NOMO-1 treated with DMSO at 0.1 percent for 48 hours (cell line): Measurements from ENCODE around the gene CDC25B.
"Not testable (repeated sequence)": the region's sequence is repeated elsewhere in the genome, so short reads cannot be mapped to it uniquely, and the experiment has no call there.

Source experiments
- DNase-seq: peaks from one replicate; lab custom pipeline; 2025; ENCODE audit not compliant: unreplicated experiment; lab: John Stamatoyannopoulos, UW

Gene CDC25B

GRCh38 chr20:3821996-3822395 lies 25.9 kb downstream of the CDC25B start:
- no peak for DNase-seq

DNA sequence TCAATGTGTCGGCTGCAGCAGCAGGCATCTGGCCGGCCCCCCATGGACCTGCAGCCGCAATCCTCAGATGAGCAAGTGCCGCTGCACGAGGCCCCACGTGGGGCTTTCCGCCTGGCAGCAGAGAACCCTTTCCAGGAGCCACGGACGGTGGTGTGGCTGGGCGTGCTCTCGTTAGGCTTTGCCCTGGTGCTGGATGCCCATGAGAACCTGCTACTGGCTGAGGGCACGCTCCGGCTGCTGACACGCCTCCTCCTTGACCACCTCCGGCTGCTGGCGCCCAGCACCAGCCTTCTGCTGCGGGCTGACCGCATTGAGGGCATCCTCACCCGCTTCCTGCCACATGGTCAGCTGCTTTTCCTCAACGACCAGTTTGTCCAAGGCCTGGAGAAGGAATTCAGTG lies 27.8 kb downstream of the CDC25B start:
- no peak for DNase-seq

GRCh38 chr20:3825526-3825925 lies 29.4 kb downstream of the CDC25B start:
- DNase-seq, result no peak

DNA sequence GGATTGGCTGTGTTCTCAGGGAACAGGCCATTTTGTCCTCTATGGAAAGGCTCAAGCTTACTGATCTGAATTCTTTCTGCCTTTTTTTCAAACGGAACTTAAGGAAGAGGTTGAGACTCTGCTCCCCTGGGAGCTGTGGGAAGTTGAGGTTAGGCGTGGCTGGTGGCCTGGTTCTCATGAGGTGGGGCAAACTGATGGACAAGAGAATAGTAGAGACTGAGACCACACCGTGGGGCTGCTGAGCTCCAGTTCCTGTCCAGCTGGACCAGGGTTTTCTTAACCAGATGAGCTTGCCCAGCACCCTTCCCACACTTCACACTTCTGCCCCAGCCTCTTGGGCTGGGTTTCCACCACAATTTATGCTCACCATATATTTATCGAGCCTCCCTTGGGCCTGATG lies 30.3 kb downstream of the CDC25B start:
- DNase-seq, result no peak

DNA sequence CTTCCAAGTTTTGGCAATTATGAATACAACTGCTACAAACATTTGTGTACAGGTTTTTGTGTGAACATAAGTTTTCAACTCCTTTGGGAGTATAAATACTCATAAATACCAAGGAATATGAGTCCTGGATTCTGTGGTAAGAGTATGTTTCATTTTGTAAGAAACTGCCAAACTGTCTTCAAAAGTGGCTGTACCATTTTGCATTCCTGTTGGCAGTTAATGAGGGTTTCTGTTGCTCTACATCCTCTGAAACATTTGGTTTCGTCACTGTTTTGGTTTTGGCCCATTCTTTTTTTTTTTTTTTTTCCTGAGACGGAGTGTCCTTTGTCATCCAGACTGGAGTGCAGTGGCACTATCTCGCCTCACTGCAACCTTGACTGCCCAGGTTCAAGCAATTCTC lies 32.7 kb downstream of the CDC25B start:
- no peak for DNase-seq

DNA sequence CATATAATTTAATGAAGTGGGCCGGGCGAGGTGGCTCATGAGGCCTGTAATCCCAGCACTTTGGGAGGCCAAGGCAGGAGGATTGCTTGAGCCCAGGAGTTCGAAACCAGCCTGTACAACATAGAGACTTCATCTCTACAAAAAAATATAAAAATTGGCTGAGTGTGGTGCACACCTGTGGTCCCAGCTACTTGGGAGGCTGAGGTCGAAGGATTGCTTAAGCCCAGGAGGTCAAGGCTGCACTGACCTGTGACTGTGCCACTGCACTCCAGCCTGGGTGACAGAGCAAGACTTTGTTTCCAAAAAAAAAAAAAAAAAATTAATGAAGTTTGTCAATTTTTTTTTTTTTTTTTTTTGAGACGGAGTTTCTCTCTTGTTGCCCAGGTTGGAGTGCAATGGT lies 33.8 kb downstream of the CDC25B start:
- DNase-seq, result not testable (repeated sequence)

- DNase-seq, result no peak
Measured at GRCh38 chr20:3836132-3836531, 40.0 kb downstream of the CDC25B start.

- DNase-seq, result no peak
Measured at GRCh38 chr20:3839328-3839727, 43.2 kb downstream of the CDC25B start.

DNA sequence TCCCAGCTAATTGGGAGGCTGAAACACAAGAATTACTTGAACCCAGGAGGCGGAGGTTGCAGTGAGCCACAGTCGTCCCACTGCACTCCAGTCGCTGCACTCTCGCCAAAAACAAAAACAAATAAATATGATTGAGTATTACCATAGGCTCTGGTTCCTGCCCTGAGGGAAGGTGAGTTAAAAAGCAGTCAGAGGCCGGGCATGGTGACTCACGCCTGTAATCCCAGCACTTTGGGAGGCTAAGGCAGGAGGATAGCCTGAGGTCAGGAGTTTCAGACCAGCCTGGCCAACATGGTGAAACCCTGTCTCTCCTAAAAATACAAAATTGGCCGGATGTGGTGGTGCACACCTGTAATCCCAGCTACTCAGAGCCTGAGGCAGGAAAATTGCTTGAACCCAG lies 44.1 kb downstream of the CDC25B start:
- not testable (repeated sequence) for DNase-seq

DNA sequence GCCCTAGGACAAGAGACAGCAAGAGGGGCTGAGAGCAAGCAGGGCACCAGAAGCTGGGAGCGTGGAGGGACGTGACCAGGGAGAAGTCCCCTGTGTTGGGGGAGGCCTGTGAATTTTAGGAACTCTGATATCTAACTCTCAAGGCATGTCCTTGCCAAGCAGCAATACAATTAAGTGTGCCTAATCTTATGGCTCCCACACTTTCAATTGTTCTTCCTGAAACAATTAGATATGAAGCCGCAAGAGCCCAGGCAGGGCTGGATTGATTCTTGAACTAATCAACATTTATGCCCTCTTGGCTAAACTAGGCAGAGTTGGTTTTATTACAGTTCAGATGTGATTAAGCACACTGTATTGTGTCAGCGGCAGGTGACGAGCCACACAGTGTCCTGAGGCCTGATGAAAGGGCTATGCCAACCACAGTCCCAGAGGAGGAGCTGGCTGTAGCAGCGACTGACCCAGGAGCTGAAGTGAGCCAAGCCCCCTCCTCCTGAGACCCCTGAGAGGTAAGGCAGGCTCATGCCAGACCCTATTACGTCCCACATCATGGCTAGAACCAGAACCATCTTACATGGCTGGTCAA lies 46.3 kb downstream of the CDC25B start:
- DNase-seq, result no peak

DNA sequence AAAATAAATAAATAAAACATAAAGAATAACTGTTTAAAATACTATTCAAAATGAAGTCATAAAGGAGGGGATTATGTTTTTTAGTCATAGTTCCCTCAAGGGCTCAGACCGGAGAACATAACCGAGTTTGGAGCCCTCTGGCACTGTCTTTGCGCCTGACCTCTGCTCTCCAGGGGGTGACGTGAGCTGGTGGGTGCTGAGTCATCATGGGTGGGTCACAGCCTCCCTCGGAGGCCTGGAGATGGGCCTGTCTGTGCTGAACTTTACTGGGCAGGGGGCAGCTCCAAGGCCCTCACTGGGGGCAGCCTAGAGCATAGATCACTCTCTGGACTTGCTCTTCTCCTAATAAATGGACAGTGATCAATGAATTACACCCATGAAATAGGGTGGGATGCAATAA lies 47.4 kb downstream of the CDC25B start:
- peak; percentile 9 for DNase-seq

DNA sequence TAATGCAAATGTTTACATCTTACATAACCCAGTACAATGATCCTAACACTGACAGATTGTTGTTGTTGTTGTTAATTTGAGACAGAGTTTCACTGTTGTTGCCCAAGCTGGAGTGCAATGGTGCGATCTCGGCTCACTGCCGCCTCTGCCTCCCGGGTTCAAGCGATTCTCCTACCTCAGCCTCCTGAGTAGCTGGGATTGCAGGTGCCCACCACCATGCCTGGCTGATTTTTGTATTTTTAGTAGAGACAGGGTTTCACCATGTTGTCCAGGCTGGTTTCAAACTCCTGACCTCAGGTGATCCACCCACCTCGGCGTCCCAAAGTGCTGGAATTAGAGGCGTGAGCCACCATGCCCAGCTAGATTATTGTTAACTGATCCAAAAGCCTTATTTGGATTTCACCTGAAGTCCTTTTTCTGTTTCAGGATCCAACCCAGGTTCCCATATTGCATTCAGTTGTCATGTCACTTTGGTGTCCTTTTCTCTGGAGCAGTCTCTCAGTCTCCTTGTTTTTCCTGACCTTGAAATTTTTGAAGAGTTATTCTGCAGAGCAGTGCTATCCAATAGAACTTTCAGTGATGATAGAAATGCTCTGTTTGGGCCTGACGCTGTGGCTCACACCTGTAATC lies 48.0 kb downstream of the CDC25B start:
- DNase-seq, result not testable (repeated sequence)

GRCh38 chr20:3846378-3846739 lies 50.2 kb downstream of the CDC25B start:
- DNase-seq, result no peak

GRCh38 chr20:3846740-3847428 lies 50.8 kb downstream of the CDC25B start, which contains the start of gene MAVS:
Gene MAVS, plus strand, starts transcription at chr20:3846834. Its CDS starts 7,791 bp downstream, at chr20:3854625.
- DNase-seq, result peak; percentile 71

GRCh38 chr20:3847429-3847940 lies 51.4 kb downstream of the CDC25B start:
- DNase-seq, result peak; percentile 24

DNA sequence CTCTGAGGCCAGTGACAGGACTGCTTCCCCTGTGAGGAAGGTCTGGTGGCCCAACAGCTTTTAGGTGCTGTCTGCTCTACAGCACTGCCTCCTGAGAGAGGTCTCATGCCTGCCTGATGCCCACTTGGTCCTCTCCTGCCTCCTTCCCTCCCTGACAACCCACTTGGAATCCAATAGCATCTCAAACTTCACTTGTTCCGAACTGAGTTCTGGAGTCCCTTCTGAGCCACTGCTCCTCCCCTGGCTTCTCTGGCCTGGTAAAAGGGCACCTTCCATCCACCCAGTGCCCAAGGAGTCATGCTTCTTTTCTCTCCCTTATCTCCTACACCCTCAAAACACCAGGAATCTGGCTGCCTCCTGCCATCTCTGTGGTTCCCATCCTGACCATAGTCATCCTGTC lies 52.5 kb downstream of the CDC25B start:
- DNase-seq, result no peak

DNA sequence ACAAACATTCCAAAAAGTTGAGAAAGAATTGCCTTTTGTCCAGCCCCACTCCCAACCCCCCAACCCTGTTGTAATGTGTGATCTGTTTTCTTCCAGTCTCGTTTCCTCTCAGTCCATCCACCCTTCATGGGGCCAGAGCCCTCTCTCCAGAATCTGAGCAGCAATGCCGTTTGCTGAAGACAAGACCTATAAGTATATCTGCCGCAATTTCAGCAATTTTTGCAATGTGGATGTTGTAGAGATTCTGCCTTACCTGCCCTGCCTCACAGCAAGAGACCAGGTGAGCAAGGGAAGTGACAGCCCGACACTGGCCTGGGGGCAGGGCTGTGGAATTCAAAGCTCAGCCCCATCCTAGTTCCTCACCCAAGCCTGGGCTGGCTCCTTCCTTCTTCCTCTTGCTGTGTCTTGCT lies 58.4 kb downstream of the CDC25B start:
- no peak for DNase-seq
